HUES48 (cell line): ENCODE results near the gene TRUB2.
A peak's percentile ranks its signal among the peaks of the same experiment; 100 is the strongest.

Source experiments
- H3K27ac ChIP-seq: one replicate; pipeline ENCODE4 v1.7.0; 2013; ENCODE audit warnings: low read depth, low read length, inconsistent platforms
- H3K27me3 ChIP-seq: 2 replicates; pipeline ENCODE4 v1.6.1; 2013; ENCODE audit warnings: mild to moderate bottlenecking, low read length; ENCODE audit not compliant: control insufficient read depth, insufficient read depth
- H3K36me3 ChIP-seq: 2 replicates; pipeline ENCODE4 v1.6.1; 2013; ENCODE audit warnings: low read length; ENCODE audit not compliant: control insufficient read depth, insufficient read depth
- H3K4me1 ChIP-seq: 2 replicates; pipeline ENCODE4 v1.6.1; 2013; ENCODE audit warnings: mild to moderate bottlenecking, low read length; ENCODE audit not compliant: control insufficient read depth, insufficient read depth
- H3K4me3 ChIP-seq: 2 replicates; pipeline ENCODE4 v1.5.1; 2013; ENCODE audit warnings: mild to moderate bottlenecking, low read depth, low read length
- H3K9ac ChIP-seq: 2 replicates; pipeline ENCODE4 v1.6.1; 2013; ENCODE audit warnings: mild to moderate bottlenecking, low read depth, low read length, moderate library complexity
- H3K9me3 ChIP-seq: 2 replicates; pipeline ENCODE4 v1.6.1; 2013; ENCODE audit warnings: low read length; ENCODE audit not compliant: control insufficient read depth, insufficient read depth

Gene TRUB2

GRCh38 chr9:128323212-128323730 is 1.0 kb upstream of the TRUB2 start:
- no peaks in the 10 kb centered on the region; the same call in 1 of the 2 replicates for H3K4me1 ChIP-seq
- peak overlapping the region; percentile 81 for H3K27ac ChIP-seq
- H3K9ac ChIP-seq = peak overlapping the region; percentile 75
- H3K36me3 ChIP-seq = peaks cover 36% of the 10 kb centered on the region
- peak overlapping the region; percentile 83 for H3K4me3 ChIP-seq
- H3K9me3 ChIP-seq = no peaks in the 10 kb centered on the region
- H3K27me3 ChIP-seq = no peaks in the 10 kb centered on the region

DNA sequence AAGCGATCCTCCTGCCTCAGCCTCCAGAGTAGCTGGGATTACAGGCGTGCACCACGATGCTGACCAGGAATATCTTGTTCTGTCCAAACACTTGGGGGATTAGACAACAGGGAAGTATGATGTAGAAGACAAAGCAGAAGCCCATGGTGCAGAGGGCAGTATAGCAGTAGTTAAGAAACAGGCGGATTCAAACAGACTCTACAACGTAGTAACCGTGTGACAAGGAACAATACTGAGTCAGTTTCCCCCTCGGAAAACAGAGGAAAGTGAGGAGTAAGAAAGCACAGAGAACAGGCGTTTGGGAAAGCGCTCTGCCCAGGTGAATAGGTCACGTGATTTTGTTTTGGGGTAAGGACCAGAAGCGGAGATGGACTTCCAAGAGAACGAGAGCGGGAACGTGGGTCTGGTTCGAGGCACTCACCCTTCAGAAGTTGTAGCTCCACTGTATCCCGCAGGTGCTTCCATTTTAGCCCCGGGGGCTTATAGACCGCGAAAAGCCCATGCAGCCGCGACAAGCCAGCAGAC is 306 bp downstream of the TRUB2 start:
- peak overlapping the region; percentile 83 for H3K4me3 ChIP-seq
- no peaks in the 10 kb centered on the region for H3K9me3 ChIP-seq
- H3K4me1 ChIP-seq = no peaks in the 10 kb centered on the region; the same call in 1 of the 2 replicates
- H3K27ac ChIP-seq = peak overlapping the region; percentile 81
- H3K9ac ChIP-seq = peak overlapping the region; percentile 75
- no peaks in the 10 kb centered on the region for H3K27me3 ChIP-seq
- H3K36me3 ChIP-seq = peaks cover 40% of the 10 kb centered on the region

DNA sequence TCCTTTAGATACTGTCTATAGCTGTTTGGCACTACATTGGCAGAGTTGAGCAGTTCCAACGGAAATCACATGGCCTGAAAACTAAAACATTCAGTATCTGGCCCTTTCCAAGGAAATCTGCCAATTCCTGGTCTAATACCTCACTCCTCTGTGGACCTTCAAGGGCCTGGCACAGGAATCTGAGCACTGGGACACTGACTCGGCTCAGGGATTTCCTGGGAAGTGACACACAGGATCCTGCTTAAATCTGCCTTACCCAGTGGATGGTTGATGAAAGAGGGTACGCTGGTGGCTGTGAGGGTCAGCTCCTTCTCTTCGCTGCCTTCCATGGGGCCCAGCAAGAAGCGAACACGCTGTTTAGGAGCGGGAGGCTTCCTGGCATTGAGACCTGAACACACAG is 904 bp downstream of the TRUB2 start:
- Histone ChIP-seq H3K9ac (no peak overlapping the region), H3K27ac (no peak overlapping the region)

DNA sequence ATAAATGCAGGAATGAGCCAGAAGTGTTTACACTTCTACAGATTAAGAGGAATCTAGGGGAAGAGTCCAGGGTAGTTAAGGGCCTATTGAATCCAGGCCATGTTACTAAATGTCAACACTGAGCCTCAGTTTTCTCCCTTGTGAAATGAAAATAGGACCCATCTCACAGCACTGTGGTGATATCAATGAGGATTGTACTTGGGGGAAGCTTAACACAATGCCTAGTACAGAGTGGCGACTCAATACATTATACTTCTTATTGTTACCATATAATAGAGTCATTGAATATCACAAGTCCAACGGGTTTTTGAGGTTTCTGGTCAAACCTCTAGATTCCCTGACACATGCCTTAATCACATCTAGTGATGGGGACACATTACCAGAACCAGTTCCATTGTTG is 4.6 kb downstream of the TRUB2 start:
- Histone ChIP-seq H3K27ac (no peak overlapping the region), H3K4me3 (no peak overlapping the region), H3K9ac (no peak overlapping the region), H3K27me3 (no peaks in the 10 kb centered on the region), H3K36me3 (peaks cover 54% of the 10 kb centered on the region), H3K4me1 (no peaks in the 10 kb centered on the region; the same call in 1 of the 2 replicates), H3K9me3 (no peaks in the 10 kb centered on the region)

More for the DNA sequence above, 904 bp downstream of the TRUB2 start:
- Histone ChIP-seq H3K36me3 (peaks cover 46% of the 10 kb centered on the region), H3K9me3 (no peaks in the 10 kb centered on the region), H3K4me1 (no peaks in the 10 kb centered on the region; the same call in 1 of the 2 replicates), H3K27me3 (no peaks in the 10 kb centered on the region), H3K4me3 (peak overlapping the region; percentile 83)

DNA sequence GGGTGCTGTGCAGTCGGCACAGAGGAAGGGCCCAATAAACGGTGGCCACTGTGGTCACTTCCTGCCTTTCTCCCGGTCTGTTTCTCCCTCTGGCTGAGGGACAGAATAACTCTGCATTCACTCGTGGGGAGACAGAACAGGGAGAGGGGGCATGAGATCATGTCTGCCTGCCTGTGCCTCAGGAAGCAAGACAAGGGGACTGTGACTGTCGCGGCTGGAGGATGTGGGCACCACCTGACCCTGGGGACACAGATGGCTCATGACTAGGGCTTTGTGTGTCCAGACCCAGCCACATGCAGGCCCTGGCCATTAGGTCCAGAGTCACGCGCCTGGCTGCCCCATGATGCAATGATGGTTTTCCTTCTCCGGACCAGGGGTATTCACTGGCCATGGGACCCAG is 5.8 kb downstream of the TRUB2 start:
- no peak overlapping the region for H3K4me3 ChIP-seq
- H3K9me3 ChIP-seq = no peaks in the 10 kb centered on the region
- H3K36me3 ChIP-seq = peaks cover 56% of the 10 kb centered on the region
- no peaks in the 10 kb centered on the region for H3K27me3 ChIP-seq
- H3K4me1 ChIP-seq = no peaks in the 10 kb centered on the region; the same call in 1 of the 2 replicates
- no peak overlapping the region for H3K9ac ChIP-seq
- H3K27ac ChIP-seq = no peak overlapping the region

- H3K27ac ChIP-seq = no peak overlapping the region
- no peaks in the 10 kb centered on the region for H3K9me3 ChIP-seq
- no peaks in the 10 kb centered on the region for H3K4me1 ChIP-seq
- H3K9ac ChIP-seq = no peak overlapping the region
- peaks cover 67% of the 10 kb centered on the region for H3K36me3 ChIP-seq
- H3K27me3 ChIP-seq = no peaks in the 10 kb centered on the region
- no peak overlapping the region for H3K4me3 ChIP-seq
These were observed 7.5 kb downstream of the TRUB2 start for GRCh38 chr9:128314697-128315096.

DNA sequence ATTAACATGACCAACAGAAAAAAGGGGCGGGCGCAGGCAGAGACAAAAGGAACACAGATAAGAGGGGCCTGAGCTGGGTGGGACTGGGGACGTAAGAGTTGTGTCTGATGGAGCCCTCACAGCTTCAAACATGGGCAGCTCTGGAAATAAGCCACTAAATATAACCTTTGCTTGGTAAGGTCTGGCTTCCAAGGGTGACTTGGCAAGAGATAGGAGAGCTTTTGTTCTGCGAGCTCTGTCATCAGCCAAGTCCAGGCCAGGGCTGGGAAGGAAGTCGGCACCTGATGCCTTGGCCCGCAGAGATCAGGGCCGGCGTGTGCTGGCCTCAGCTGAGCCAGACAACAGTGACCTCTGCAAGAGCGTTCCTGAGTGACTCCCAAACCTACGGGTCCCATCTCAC is 11.8 kb downstream of the TRUB2 start:
- H3K9me3 ChIP-seq = no peaks in the 10 kb centered on the region
- H3K4me1 ChIP-seq = no peaks in the 10 kb centered on the region
- no peak overlapping the region for H3K4me3 ChIP-seq
- H3K27me3 ChIP-seq = no peaks in the 10 kb centered on the region
- no peak overlapping the region for H3K27ac ChIP-seq
- H3K36me3 ChIP-seq = peaks cover 57% of the 10 kb centered on the region
- no peak overlapping the region for H3K9ac ChIP-seq

DNA sequence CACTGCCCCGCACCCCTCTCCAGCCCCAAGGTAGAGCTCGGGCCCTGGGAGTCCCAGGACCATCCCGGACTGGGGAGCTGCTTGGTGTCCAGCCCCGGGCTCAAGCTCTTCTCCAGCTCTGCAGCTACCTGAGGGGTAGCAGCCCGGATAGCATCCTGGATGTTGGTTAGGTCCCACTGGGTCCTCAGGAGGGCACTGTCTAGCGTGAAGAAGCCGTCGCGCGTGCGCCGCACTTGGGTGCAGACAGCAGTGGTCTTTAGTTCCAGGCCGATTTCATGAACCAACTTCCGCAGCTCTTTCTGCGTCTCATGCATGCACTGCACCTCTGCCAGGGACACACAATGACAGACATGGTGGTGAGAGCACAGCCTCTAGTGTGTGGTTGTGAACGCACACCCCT is 12.7 kb downstream of the TRUB2 start:
- peaks cover 49% of the 10 kb centered on the region for H3K36me3 ChIP-seq

GRCh38 chr9:128304971-128305288 is 17.3 kb downstream of the TRUB2 start:
- Histone ChIP-seq H3K4me3 (no peak overlapping the region), H3K27ac (no peak overlapping the region), H3K9me3 (no peaks in the 10 kb centered on the region), H3K36me3 (peaks cover 17% of the 10 kb centered on the region), H3K4me1 (no peaks in the 10 kb centered on the region), H3K27me3 (no peaks in the 10 kb centered on the region), H3K9ac (no peak overlapping the region)

More for the DNA sequence above, 12.7 kb downstream of the TRUB2 start:
- Histone ChIP-seq H3K9me3 (no peaks in the 10 kb centered on the region), H3K27ac (no peak overlapping the region), H3K27me3 (no peaks in the 10 kb centered on the region), H3K4me1 (no peaks in the 10 kb centered on the region), H3K4me3 (no peak overlapping the region), H3K9ac (no peak overlapping the region)

DNA sequence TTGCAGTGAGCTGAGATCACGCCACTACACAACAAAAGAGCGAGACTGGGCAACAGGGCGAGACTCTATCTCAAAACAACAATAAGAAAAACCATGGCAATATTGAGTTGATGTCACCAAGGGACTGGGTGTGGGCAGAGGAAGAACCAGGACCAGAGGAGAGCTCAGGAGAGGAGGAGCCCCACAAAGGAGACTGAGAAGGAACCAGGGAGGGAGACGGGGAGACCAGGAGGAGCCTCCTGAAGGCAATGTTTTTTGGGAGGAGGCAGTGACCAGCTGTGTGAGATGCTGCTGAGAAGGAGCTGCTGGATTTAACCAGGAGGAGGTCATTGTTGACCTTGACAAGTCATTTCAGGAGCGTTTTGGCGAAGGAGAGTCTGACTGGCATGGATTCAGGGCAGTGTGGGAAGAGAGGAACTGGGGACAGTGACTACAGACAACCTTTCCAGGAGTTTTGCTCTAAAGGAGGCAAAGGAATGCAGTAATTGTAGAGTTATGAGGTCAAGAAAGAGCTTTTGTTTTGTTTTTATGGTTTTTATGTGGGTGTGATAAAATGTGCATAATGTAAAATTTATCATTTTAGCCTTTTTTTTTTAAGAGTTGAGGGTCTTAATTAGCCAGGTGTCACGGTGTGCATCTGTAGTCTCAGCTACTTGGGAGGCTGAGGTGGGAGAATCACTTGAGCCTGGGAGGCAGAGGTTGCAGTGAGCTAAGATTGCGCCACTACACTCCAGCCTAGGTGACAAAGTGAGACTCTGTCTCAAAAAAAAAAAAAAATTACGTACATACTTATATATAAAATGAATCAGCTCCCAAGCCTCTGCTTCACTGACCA is 17.9 kb downstream of the TRUB2 start:
- no peaks in the 10 kb centered on the region for H3K4me1 ChIP-seq
- H3K36me3 ChIP-seq = peaks cover 11% of the 10 kb centered on the region
- no peak overlapping the region for H3K27ac ChIP-seq
- no peak overlapping the region for H3K4me3 ChIP-seq
- no peaks in the 10 kb centered on the region for H3K27me3 ChIP-seq
- no peaks in the 10 kb centered on the region for H3K9me3 ChIP-seq
- no peak overlapping the region for H3K9ac ChIP-seq
